Mesothelial cell of epicardium (in vitro differentiated cells): ENCODE data around the gene KRTAP10-3. TPM values are rescaled to one million over a fixed set of nuclear protein-coding genes. Genes with fewer than 3 reads are reported as not detected.
"Not testable (repeated sequence)": the region's sequence is repeated elsewhere in the genome, so short reads cannot be mapped to it uniquely, and the experiment has no call there.

Experiments
- DNase-seq, 2 experiments: peaks; one replicate each; pipeline ENCODE4 v3.0.0; 2021; ENCODE audit warnings: low spot score in 2 of 2; ENCODE audit not compliant: unreplicated experiment in 2 of 2
- H3K27ac Mint-ChIP-seq: 2 replicates; pipeline ENCODE4 v1.8.0; 2021; ENCODE audit warnings: mixed read lengths
- H3K27me3 Mint-ChIP-seq: 2 replicates; pipeline ENCODE4 v1.8.0; 2021; ENCODE audit warnings: low read depth, mixed read lengths
- H3K36me3 Mint-ChIP-seq: 2 replicates; pipeline ENCODE4 v1.8.0; 2021; ENCODE audit warnings: mixed read lengths
- H3K4me1 Mint-ChIP-seq: 2 replicates; pipeline ENCODE4 v1.8.0; 2021; ENCODE audit warnings: mixed read lengths
- H3K4me3 Mint-ChIP-seq: 2 replicates; pipeline ENCODE4 v1.8.0; 2021; ENCODE audit warnings: mild to moderate bottlenecking, moderate library complexity, mixed read lengths
- H3K9me3 Mint-ChIP-seq: 2 replicates; pipeline ENCODE4 v1.8.0; 2021; ENCODE audit warnings: mixed read lengths
- CTCF ChIP-seq: fragments of 200-600 bp; sonication (generic); IDR thresholded peaks from one replicate; pipeline ENCODE4 v1.5.0; 2021; ENCODE audit warnings: antibody characterized with exemption; ENCODE audit not compliant: unreplicated experiment
- total RNA-seq: library from RNA; stranded (reverse); gene quantifications from 3 replicates; pipeline ENCODE4 v1.2.1, GENCODE V29; 2021

The KRTAP10-3 gene
- total RNA-seq, 1 donor from 2014 or later, result not detected

GRCh38 chr21:44578371-44579055 is 19.9 kb upstream of the KRTAP10-3 start:
- Mint-ChIP-seq H3K27ac (no peak overlapping the region), H3K36me3 (peaks cover 2% of the 10 kb centered on the region), H3K4me1 (peaks cover 7% of the 10 kb centered on the region), H3K27me3 (peaks cover 4% of the 10 kb centered on the region), H3K4me3 (no peak overlapping the region), H3K9me3 (peaks cover 28% of the 10 kb centered on the region)
- no peak for DNase-seq
- no peak for TF ChIP-seq CTCF

- no peak overlapping the region for H3K4me3 Mint-ChIP-seq
- peaks cover 2% of the 10 kb centered on the region for H3K36me3 Mint-ChIP-seq
- no peaks in the 10 kb centered on the region for H3K27me3 Mint-ChIP-seq
- peaks cover 34% of the 10 kb centered on the region for H3K9me3 Mint-ChIP-seq
- no peak for DNase-seq
- H3K27ac Mint-ChIP-seq, result no peak overlapping the region
- TF ChIP-seq CTCF, result no peak
- no peaks in the 10 kb centered on the region for H3K4me1 Mint-ChIP-seq
These were observed 17.4 kb upstream of the KRTAP10-3 start for GRCh38 chr21:44576025-44576420.

- peak in 1 of 2 experiments; percentile 31 for DNase-seq
- H3K4me3 Mint-ChIP-seq, result no peak overlapping the region
- H3K4me1 Mint-ChIP-seq, result no peaks in the 10 kb centered on the region
- no peak for TF ChIP-seq CTCF
- H3K27ac Mint-ChIP-seq, result no peak overlapping the region
- H3K9me3 Mint-ChIP-seq, result peaks cover 37% of the 10 kb centered on the region
- peaks cover 2% of the 10 kb centered on the region for H3K36me3 Mint-ChIP-seq
- H3K27me3 Mint-ChIP-seq, result no peaks in the 10 kb centered on the region
These were observed 16.9 kb upstream of the KRTAP10-3 start for GRCh38 chr21:44575307-44576024.

- Mint-ChIP-seq H3K27ac (no peak overlapping the region), H3K9me3 (peaks cover 39% of the 10 kb centered on the region), H3K4me1 (no peaks in the 10 kb centered on the region), H3K4me3 (no peak overlapping the region), H3K36me3 (peaks cover 2% of the 10 kb centered on the region), H3K27me3 (no peaks in the 10 kb centered on the region)
- TF ChIP-seq CTCF, result no peak
- DNase-seq, result no peak
These were observed 16.1 kb upstream of the KRTAP10-3 start for GRCh38 chr21:44574457-44575306.

- H3K36me3 Mint-ChIP-seq, H3K27me3 Mint-ChIP-seq, H3K4me3 Mint-ChIP-seq, H3K4me1 Mint-ChIP-seq, H3K27ac Mint-ChIP-seq: not testable (repeated sequence)
- peak in 1 of 2 experiments; percentile 20 for DNase-seq
- H3K9me3 Mint-ChIP-seq, result peaks cover 39% of the 10 kb centered on the region
These were observed 15.2 kb upstream of the KRTAP10-3 start, which contains the start of gene KRTAP10-4 for GRCh38 chr21:44573630-44574456. KRTAP10-4 (plus strand) TSS chr21:44573729; CDS start chr21:44573759, 30 bp downstream.
